HG03108 (cell line): Measurements from ENCODE around the gene ARVCF.

ENCODE experiments used
- ATAC-seq: cut with Tn5 transposase; IDR thresholded peaks from one replicate; pipeline ENCODE4 v1.9.1; 2021; ENCODE audit warnings: moderate library complexity; ENCODE audit not compliant: unreplicated experiment

The ARVCF gene

DNA sequence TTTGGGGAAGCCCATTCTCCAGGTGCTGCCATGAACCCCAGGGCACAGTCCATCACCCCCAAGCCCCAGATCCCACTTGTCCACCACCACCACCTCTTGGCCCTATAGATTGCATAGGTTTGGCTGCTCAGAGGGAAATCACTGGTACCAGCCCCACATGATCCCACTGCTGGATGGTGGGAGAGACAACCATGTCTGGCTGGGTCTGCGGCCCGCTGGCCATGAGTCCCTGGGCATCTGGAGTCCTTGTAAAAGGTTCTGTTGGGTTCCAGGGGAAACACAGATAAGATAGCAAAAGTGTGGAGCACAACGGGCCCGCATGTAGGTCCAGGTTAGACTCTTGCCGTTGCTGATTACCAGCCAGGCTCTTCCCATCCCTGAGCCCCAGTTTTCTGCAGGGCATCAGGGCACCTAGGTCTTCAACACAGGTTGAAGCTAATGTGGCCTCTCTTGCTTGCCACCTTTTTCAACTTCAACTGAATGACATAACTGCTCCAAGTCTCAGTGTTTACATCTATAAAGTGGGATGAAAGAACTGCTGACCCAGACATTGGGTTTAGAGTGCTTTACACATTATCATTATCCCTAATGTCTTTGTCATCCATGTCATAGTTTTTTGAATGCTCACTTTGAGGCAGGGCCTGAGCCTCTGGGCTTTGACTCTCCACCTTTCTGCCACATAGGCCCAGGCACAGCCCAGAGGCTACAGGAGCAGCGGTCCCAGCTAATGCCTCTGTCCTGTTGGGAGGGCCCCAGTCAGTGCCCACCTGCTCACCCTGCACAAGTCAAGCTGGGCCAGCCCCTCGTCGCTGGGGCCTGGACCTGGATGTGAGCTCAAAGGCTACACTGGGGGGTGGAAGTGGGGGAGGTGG lies 3.3 kb upstream of the ARVCF start:
- ATAC-seq, result no peak

DNA sequence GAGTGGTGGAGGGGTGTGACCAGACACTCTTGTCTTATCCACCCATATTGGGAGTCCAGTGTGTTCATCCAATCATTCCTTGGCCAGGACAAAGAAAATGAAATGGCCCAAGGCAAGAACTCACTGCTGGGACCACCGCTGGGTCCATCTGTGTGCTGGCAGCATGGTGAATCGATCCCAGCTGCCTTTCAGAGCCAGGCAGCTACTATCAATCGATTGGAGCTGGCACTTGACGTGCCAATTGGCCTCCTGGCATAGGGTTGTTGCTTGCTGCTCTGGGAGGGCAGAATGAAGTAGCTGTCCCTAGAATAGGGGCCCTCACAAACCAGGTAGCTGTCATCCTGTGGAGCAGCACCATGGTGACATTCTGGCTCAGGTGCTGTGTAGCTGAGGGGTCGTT lies 1.4 kb upstream of the ARVCF start:
- no peak for ATAC-seq

DNA sequence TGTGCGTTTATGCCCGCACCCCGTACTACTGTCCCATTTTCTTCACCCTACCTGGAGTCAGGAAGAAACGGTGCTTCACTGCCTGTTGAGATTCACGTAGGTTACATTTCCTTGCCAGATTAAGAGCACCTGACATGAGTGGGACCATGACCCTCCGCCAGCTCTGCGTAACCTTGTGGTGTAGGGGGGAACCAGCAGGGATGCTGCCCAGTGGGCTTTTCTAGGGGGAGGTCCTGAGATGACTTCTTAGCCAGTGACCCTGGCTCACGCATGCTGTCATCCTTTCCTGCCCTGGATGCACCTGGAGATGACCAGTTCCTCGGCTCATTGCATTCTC lies 967 bp upstream of the ARVCF start:
- ATAC-seq, result no peak

DNA sequence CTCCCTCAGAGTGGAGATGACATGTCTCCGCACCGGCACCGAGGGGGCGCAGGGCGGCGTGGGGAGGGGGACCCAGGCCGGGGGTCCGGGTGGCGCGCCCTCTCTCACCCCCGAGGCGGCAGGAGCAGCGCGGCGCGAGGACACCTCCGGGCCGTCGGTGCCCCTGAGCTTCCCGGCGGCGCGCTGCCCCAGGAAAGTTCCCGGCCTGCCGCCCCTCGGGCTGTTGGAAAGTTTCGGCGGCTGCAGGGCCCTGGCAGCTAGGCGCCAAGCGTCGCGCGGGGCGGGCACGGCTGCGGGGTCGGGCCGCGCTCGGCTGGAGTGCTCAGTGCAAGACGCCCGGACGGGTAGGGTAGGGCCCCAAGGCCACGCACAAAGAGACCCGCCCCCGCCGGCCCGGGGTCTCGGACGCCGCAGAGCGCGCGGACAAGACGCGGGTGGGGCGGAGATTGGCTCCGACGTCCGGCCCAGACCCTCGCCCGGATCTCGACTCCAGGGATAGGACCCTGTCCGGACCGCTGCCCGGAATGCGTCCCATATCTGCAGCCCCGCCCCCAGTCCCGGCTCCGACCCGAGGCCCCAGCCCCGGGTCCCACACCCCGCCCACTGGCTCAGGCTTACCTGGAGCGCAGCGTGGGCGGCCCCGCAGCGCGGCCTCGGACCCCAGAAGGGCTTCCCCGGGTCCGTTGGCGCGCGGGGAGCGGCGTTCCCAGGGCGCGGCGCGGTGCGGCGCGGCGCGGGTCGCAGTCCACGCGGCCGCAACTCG lies 471 bp downstream of the ARVCF start:
- no peak for ATAC-seq

DNA sequence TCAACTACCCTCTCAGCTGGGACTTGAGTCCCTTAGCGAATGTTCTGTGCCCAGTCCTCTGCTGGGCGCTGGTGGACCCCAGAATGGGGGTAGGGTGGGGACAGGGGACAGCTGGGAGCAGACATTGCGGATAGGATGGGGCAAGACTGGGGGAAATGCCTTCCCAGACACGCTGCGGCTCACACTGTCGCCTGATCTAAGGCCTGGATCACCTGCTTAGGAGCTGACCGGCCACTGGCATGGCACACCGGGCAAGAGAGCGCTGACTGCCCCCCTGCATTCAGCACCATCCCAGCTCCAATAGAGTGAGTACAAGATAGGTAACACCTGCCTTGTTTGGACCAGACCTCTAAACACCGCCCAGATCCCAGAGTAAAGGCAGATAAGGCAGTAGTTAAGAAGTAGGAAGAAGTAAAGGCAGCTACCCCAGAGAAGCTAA lies 1.4 kb downstream of the ARVCF start:
- ATAC-seq, result no peak

DNA sequence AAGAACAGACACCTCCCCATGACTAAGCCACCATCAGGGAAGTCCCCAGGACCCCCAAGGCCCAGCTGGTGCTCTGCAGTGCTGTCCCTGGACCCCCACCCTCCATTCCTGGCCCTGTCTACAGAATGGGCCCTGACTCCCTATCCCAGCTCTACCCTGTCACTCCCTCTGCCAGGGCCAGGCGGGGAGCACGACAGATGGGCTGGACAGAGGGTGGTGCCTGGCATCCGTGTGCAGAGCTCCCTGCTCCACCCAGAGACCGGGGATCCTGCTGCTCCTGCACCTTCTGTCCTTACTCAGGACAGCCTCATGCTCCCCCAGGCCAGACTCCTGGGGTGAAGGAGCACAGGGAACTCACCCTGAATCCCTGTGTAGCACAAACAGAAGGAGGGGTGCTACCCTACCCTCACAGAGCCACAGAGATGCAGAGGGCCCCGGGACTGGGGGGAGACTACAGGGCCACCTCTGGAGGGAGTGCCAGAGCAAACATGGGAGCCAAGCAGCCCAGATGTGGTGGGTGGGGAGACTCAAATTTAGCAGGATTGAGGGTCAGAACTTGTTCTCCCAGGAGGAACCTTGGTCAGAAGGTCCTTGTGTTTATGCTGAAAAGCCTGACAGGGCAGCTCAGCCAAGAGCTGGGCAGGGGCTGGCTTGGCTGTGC lies 2.0 kb downstream of the ARVCF start:
- no peak for ATAC-seq

DNA sequence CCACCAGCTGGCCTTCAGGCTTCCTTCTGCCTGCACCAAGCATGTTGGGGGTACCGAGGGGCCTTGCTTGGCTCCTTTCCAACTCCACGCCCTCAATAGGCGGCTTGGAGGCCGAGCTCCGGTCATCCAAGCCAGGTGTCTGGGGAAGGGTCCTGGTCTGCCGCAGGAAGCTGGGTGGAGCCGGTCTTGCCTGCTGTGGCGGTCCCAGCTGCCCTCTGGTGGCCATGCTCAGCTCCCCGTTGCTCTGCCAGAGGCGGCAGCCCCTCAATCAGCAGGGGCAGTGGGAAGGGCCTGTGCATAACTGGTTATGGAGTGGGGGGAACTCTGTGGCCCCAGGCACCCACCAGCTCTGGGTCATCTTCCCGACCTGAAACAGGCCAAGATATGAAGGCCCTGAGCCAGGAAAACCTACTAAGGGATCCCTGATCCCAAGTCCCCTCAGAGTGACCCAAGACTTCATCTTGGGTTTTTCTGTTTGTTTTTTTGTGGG lies 3.2 kb downstream of the ARVCF start:
- no peak for ATAC-seq

DNA sequence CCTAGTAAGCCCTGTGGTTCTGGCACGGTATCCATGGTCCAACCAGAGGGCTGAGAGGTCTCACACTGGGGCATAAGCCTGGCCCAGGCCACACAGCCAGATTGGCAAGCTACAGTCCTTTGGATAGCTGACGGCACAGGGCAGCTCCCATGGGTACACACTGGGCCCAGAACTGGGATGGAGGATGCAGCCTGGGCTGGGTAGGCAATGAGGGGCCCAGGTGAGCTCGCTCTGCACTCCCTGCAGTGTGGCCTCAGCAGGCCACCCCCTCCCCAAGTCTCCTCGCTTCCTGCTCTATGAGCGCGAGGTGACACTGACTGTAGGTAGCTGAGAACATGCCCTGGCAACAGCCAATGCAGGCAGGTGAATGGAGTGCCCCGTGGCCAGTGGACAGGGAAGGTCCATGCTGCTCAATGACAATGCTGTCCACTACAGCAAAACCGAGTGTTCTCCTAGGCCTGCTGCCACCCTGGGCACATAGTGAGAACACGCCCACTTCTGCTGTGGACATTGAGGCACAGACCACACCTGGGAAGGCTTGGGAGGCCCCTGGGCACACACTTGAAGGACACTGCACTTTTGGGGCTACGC lies 3.8 kb downstream of the ARVCF start:
- ATAC-seq, result no peak

DNA sequence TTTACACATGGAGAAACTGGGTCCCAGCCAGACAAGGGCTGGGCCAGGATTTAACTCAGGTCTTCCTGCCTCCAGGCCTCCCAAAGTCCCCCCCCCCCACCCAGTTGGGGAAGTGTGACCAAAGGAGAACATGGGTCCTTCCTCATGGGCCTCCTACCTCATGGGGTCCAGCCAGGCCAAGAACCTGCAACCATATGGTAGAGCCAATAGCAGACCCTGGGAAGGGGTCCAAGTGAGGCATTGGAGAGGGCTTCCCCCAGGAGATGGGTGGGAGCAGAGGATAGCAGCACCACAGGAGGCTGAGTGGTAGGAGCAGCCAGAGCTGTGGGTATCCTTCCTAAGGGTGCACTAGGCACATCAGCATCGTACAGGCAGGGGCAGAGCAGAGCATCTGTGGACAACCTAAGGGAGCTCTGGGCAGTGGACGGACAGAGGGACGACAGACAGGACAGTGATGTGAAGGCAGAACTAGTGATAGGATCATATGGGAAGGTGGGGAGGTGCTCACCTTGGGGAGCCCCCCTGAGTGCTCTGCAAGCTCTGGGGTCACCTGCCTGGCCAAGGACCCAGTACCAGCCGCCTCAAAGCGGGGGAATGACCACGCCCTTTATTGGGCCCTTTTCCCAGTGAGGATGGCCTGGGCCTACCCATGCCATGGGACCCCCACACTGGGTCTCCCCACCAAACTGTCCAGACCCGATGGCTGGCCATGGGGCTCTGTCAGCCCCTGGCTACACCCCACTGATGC lies 4.5 kb downstream of the ARVCF start:
- no peak for ATAC-seq

DNA sequence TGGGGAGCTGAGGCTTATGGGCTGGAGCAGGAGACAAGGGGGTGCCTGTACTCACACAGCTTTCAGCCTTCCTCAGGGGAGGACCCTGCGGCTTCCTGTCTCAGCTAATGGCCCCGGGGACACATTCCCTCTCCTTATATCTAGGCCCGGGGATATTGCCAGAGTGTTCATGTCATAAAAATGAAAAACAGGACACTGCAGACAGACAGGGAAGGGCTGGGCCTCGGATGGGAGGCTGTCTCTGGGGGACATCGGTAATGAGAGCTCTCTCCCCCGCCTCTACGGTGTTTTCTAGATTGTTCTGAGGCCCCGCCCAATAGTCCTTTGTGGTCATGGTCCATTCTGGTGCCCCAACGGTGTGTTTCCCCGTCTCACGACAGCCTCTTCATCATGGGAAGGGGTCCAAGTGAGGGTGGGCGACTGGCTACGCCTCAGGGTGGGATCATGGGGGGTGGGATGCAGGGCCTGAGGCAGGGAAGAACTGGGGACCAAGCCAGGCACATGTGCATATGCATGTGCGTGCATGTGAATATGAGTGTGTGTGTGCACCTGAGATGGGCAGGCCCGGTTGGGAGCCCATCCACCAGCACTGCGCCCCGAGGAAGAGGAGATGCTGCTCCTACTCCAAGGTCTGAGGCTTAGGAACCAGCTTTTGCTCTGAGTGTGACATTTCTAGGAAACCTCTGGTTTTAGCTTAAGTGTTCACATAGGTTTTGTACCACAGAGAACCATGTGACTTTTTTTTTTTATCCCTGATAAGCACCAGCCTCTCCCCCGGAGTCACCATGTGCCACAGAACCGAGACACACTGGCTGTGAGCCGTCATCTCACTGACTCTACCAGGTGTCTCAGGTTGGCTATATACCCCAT lies 5.3 kb downstream of the ARVCF start:
- ATAC-seq, result no peak

DNA sequence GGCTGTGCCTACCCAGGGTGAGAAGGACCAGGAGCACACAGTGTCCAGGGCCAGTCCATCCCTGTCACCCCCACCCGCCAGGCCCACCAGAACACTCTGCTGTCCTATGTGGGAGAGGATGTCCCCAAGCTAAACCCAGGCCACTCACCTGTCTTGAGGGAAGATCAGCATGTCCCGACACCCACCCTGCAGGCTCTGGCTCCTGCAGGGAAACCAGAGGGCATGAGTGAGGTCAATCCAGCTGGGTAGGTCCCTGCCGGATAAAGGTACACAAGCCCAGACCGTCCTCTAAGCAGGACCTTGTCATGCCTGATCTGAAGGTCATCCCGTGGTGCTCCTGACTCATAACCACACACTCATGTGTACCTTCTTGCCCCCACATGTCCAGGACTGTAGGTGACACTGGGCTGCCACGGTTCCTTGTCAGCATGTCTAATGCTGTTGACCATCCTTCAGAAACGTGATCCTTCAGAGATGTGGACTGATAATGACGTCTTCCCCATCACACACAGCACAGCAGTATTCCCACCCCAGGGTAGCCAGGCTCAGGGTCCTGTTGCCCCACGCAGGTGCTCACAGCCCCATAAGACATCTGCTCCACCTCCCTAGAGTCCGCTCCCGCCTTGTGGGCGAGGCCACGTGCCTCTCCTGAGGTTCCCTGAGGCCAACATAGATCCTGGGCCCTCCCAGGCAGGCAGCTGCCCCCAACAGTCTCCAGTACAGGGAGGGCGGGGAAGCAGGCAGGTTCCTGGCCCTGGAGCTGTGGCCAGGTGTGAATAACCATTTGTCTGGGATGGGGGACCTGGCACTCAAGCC lies 6.1 kb downstream of the ARVCF start:
- ATAC-seq, result no peak

DNA sequence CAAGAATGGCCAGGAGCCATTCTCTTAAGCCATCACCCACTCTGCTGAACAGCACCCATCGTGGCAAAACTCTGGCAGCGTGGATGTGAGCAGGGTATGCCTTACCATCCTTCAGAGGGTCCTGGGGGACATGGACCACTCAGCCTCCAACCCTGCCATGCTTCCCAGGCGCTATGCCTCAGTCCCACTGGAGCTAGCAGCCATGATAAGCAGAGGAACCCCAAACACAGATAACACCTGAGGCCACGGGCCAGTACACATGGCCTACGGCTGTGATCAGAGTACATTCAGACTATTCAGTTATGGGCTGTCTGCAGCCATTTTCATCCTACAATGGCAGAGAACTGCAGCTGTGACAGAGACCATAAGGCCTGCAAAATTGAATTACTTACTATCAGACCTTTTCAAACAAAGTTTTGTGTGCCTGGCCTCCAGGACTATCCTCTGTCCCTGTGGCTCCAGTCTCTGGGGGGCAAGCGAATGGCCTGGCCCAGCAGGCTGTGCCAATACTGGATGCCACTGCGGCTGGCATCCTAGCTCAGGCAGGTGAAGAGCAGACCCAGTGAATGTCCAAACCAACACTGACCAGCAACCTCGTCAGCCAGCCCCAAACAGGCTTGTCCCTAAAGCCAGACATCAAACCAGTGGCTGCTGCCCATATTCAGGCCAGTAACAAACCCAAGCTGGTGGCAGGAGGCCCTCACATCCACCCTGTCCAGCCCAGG lies 6.9 kb downstream of the ARVCF start:
- ATAC-seq, result no peak

DNA sequence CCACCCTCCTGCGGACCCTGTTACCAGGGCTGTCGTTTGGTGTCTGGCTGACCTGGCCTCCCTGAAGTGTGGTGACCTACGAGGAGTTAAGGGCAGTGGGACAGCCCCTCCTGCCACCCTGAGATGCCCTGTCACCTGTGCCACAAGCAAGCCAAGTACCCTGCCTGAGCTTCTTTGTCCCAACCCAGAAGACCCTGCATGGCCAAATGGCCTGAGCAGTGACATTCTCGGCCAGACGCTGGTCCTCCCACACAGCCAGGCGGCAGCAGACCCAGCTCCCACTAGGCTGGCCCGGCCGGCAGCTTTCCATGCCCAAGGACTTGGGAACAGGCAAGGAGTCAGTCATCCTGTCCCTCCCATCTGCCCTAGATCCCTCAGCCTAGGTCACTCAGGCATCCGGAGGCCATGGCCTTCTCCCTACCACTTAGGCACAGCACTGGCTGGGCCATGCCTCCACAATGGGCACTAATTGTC lies 7.6 kb downstream of the ARVCF start:
- ATAC-seq, result no peak

DNA sequence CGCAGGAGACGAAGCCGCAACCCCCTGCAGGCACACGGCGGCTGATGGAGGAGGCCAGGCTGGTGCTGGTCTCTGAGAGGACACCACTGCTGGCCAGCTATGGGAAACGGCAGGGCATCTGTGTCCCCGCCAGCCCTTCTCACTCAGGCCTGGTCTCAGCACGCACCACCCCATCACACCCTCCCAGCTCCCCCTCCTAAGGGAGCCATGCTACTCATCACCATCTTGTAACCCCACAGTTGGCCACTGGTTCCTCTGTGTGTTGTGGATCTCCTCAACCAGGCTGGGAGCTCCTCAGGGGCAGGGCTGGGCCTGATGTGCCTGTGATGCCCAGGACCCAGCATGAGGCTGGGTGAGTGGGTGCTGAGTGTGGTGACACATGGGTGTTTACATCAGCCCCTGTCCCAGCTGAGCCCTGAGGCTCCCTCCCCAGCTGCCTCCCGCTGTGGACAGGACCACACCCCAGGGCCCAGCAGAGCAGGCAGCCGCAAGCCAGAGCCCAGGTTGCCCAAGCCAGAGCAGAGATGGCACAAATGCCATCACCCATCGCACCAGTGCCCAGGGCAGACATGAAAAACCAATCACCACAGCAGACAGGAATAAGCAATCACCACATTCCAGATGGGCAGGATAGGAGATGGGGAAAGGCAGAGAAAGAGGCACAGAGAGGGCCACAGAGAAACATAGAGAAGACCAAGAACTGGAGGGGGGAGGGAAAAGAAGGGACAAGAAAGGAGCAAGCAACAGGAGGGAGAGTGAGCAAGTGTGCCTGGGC lies 8.2 kb downstream of the ARVCF start:
- ATAC-seq, result no peak

DNA sequence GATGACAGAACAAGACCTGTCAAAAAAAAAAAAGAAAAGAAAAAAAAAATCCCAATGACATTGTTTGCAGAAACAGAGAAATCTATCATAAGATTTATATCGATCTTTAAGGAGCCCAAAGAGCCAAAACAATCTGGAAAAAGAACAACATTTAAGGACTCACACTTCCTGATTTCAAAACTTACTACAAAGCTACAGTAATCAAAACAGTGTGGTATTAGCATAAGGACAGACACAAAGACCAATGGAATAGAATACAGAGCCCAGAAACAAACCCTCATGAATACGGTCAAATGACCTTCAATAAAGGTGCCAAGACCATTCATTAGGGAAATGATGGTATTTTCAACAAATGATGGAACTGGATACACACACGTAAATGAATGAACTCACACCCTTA lies 12.2 kb downstream of the ARVCF start:
- ATAC-seq, result no peak

DNA sequence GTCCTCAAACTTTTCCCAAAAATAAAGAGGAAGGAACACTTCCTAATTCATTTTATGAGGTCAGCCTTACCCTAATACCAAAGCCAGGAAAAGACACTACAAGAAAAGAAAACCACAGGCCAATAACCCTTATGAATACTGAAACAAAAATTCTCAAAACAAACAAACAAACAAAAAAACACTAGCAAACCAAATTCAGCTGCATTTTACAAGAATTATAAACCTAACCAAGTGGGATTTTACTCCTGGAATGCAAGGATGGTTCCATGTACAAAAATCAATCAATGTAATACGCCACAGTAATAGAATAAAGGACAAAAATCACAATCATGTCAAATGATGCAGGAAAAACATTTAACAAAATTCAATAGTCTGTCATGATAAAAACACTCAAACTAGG lies 13.3 kb downstream of the ARVCF start:
- ATAC-seq, result no peak

DNA sequence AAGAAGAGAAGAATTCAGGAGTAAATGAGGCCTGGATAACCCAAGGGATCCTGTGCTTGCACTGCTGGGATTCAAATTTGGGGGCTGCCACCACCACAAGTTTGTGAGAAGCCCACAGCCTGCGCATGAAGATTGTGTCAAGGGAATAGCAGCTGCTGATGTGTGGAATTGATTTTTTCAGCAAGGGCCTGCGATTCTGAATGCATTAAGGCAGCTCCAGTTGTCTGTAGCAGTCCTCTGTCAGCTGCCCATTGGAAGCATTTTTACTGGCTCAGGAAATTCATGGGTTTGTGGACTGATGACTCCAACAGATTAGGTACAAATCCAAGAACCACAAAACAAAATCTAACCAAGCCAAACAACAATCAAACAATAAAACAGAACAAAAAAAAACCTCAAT lies 14.0 kb downstream of the ARVCF start:
- no peak for ATAC-seq
